Measurements from ENCODE around the gene STUB1.

- TF ChIP-seq CTCF (IDR thresholded peaks at IDR 0.05; ENCODE audit: low read depth, low read length) (no peak), MAX (IDR thresholded peaks at IDR 0.05; ENCODE audit: low read depth, low read length) (no peak)
Measured at GRCh38 chr16:722835-723633, 42.8 kb downstream of the STUB1 start.

Data from NB4 (cell line).